ENCODE measurements around the gene FHIT. TPM values are rescaled to one million over a fixed set of nuclear protein-coding genes. Genes with fewer than 3 reads are reported as not detected.

FHIT gene
- total RNA-seq, 2 experiments from 2014 or later = 7.6 to 7.9 TPM

GRCh38 chr3:59940718-59941117 is 1310.5 kb downstream of the FHIT start:
- H3K4me3 Mint-ChIP-seq = no peak overlapping the region
- ChIA-PET CTCF (no interaction called here), POLR2A (no interaction called here)
- ATAC-seq (no peak), DNase-seq (no peak)
- no peaks in the 10 kb centered on the region for H3K27me3 Mint-ChIP-seq
- TF ChIP-seq CTCF (IDR thresholded peaks at IDR 0.05) = no peak
- no peaks in the 10 kb centered on the region for H3K9me3 Mint-ChIP-seq
- intact Hi-C loops (cut with micrococcal nuclease) = no loop called here
- H3K4me1 Mint-ChIP-seq (ENCODE audit: low read depth) = peaks cover 29% of the 10 kb centered on the region
- H3K36me3 Mint-ChIP-seq (ENCODE audit: low read depth) = no peaks in the 10 kb centered on the region
- H3K27ac Mint-ChIP-seq = no peak overlapping the region

GRCh38 chr3:59939826-59940426 is 1311.3 kb downstream of the FHIT start:
- Mint-ChIP-seq H3K27me3 (no peaks in the 10 kb centered on the region), H3K4me3 (no peak overlapping the region), H3K27ac (no peak overlapping the region), H3K9me3 (peaks cover under 1% of the 10 kb centered on the region), H3K36me3 (ENCODE audit: low read depth) (peaks cover 5% of the 10 kb centered on the region), H3K4me1 (ENCODE audit: low read depth) (peaks cover 37% of the 10 kb centered on the region)
- intact Hi-C loops (cut with micrococcal nuclease) = no loop called here
- CTCF ChIA-PET = interaction anchor here (0.6 kb wide), 1 partner anchor 71 kb away, joined by 3 read pairs; no protein-coding TSS in a partner anchor
- POLR2A ChIA-PET = no interaction called here
- ATAC-seq = no peak
- no peak for TF ChIP-seq CTCF (IDR thresholded peaks at IDR 0.05)
- DNase-seq = no peak

- Mint-ChIP-seq H3K27ac (no peak overlapping the region), H3K9me3 (peaks cover 7% of the 10 kb centered on the region), H3K36me3 (ENCODE audit: low read depth) (peaks cover 11% of the 10 kb centered on the region), H3K27me3 (no peaks in the 10 kb centered on the region), H3K4me1 (ENCODE audit: low read depth) (peaks cover 43% of the 10 kb centered on the region), H3K4me3 (no peak overlapping the region)
- intact Hi-C loops (cut with micrococcal nuclease) = no loop called here
- CTCF ChIA-PET = no interaction called here
- TF ChIP-seq CTCF (IDR thresholded peaks at IDR 0.05) = no peak
- DNase-seq (no peak), ATAC-seq (no peak)
- POLR2A ChIA-PET = no interaction called here
These were observed 1312.4 kb downstream of the FHIT start for GRCh38 chr3:59938828-59939227.

- no peak overlapping the region for H3K4me3 Mint-ChIP-seq
- CTCF ChIA-PET = no interaction called here
- peaks cover 50% of the 10 kb centered on the region for H3K4me1 Mint-ChIP-seq (ENCODE audit: low read depth)
- peaks cover 13% of the 10 kb centered on the region for H3K36me3 Mint-ChIP-seq (ENCODE audit: low read depth)
- POLR2A ChIA-PET = no interaction called here
- no peaks in the 10 kb centered on the region for H3K27me3 Mint-ChIP-seq
- ATAC-seq (no peak), DNase-seq (no peak)
- intact Hi-C loops (cut with micrococcal nuclease) = no loop called here
- H3K27ac Mint-ChIP-seq = no peak overlapping the region
- peaks cover 7% of the 10 kb centered on the region for H3K9me3 Mint-ChIP-seq
- TF ChIP-seq CTCF (IDR thresholded peaks at IDR 0.05) = no peak
These were observed 1314.1 kb downstream of the FHIT start for GRCh38 chr3:59937201-59937600.

- Mint-ChIP-seq H3K4me1 (ENCODE audit: low read depth) (peaks cover 51% of the 10 kb centered on the region), H3K27me3 (no peaks in the 10 kb centered on the region), H3K27ac (no peak overlapping the region), H3K4me3 (no peak overlapping the region), H3K36me3 (ENCODE audit: low read depth) (peaks cover 13% of the 10 kb centered on the region), H3K9me3 (peaks cover 7% of the 10 kb centered on the region)
- TF ChIP-seq CTCF (IDR thresholded peaks at IDR 0.05) = no peak
- CTCF ChIA-PET = no interaction called here
- intact Hi-C loops (cut with micrococcal nuclease) = no loop called here
- POLR2A ChIA-PET = no interaction called here
- DNase-seq (no peak), ATAC-seq (no peak)
These were observed 1314.8 kb downstream of the FHIT start for GRCh38 chr3:59936472-59936871.

All from activated CD8-positive, alpha-beta T cell treated with anti-CD3 and anti-CD28 coated beads for 36 hours (primary cell).